ENCODE data around the gene DAP. TPM values are rescaled to one million over a fixed set of nuclear protein-coding genes. Genes with fewer than 3 reads are reported as not detected.

The DAP gene
- total and polyA plus RNA-seq, 5 donors from 2014 or later, result 39.8 to 64.2 (median 54.0) TPM

DNA sequence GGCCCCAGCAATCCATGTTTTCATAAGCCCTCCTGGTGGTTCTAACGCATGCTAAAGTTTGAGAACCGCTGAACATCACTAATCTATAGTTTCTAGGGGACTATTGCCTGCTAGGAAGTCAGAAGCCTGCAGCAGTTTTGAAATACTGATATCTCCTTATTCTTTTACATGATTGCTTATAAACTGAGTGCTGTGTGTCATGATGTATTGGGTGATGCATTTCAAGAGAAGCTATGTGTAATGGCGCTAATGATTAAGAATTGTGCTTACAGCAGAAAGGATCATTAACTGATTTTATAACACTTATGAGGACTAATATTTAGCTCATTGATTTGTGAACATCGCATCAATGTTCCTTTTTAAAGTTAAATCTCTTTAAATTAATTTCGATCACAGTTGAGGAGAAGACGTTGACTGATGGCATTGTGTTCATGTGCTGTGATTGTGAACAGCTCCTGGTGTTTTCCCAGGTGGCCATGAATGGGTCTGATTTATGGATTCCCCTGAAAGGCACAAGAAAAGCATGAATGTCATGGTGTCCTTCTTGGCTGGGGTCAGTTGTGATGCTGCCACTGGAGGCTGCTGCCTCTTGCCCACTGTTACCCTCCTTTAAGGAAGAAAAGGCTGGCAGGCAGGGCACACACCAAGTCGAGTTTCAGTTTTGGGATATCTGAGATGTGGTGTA is 12.0 kb upstream of the DAP start:
- DNase-seq (no peak), ATAC-seq (ENCODE audit: low read depth in 2 of 2) (no peak)
- Histone ChIP-seq H3K4me3 (ENCODE audit: low read depth, low read length) (no peak overlapping the region), H3K9me3 (ENCODE audit: control insufficient read depth in 2 of 2, low read length in 2 of 2) (no peaks in the 10 kb centered on the region), H3K4me1 (ENCODE audit: control insufficient read depth, insufficient read depth, low read length, poor library complexity, severe bottlenecking) (no peaks in the 10 kb centered on the region), H3K27ac (ENCODE audit: insufficient read depth, low read length, poor library complexity, severe bottlenecking) (no peak overlapping the region), H3K27me3 (ENCODE audit: control insufficient read depth, insufficient read depth, low read length) (peaks cover 8% of the 10 kb centered on the region), H3K36me3 (ENCODE audit: control insufficient read depth, insufficient read depth, low read length) (no peaks in the 10 kb centered on the region)
- peaks cover 14% of the 10 kb centered on the region for H3K27me3 Mint-ChIP-seq
- H3K4me1 Mint-ChIP-seq, result no peaks in the 10 kb centered on the region
- no peak overlapping the region for H3K27ac Mint-ChIP-seq
- H3K9me3 Mint-ChIP-seq, result no peaks in the 10 kb centered on the region
- H3K4me3 Mint-ChIP-seq, result no peak overlapping the region
- H3K36me3 Mint-ChIP-seq, result no peaks in the 10 kb centered on the region

DNA sequence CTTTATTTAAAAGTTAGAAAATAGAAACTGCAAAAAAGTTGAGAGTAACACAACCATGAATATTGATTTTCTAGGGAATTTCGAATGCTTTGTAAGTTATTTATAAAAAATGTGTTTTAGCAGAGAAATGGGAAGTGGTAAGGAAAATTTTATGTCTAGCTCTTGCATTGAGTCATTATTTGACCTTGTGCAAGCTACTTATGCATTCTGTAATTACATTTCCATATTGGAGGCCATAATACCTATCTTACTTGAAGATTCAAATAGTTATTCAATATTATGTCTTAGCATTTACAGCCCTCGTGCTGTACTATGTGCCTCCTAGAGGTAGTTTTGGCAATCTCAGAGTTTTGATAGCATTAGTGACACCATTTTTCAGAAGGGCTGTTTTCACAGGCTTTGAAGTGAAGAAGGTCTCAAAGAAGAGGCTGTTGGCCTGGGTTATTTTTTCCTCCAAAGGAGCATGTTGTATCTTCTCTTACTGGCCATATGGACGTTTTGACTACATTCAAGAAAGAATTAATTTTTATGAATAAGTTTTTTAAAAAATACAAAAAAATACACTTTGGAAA is 7.4 kb upstream of the DAP start:
- Mint-ChIP-seq H3K4me3 (no peak overlapping the region), H3K27ac (no peak overlapping the region), H3K9me3 (no peaks in the 10 kb centered on the region), H3K4me1 (no peaks in the 10 kb centered on the region), H3K36me3 (peaks cover 4% of the 10 kb centered on the region), H3K27me3 (peaks cover 22% of the 10 kb centered on the region)
- no peak overlapping the region for H3K27ac ChIP-seq (ENCODE audit: insufficient read depth, low read length, poor library complexity, severe bottlenecking)
- ATAC-seq (ENCODE audit: low read depth in 2 of 2), result no peak
- no peak overlapping the region for H3K4me3 ChIP-seq (ENCODE audit: low read depth, low read length)
- peaks cover 5% of the 10 kb centered on the region for H3K27me3 ChIP-seq (ENCODE audit: control insufficient read depth, insufficient read depth, low read length)
- no peaks in the 10 kb centered on the region for H3K4me1 ChIP-seq (ENCODE audit: control insufficient read depth, insufficient read depth, low read length, poor library complexity, severe bottlenecking)
- no peaks in the 10 kb centered on the region for H3K9me3 ChIP-seq (ENCODE audit: control insufficient read depth in 2 of 2, low read length in 2 of 2)
- no peak for DNase-seq
- H3K36me3 ChIP-seq (ENCODE audit: control insufficient read depth, insufficient read depth, low read length), result no peaks in the 10 kb centered on the region

DNA sequence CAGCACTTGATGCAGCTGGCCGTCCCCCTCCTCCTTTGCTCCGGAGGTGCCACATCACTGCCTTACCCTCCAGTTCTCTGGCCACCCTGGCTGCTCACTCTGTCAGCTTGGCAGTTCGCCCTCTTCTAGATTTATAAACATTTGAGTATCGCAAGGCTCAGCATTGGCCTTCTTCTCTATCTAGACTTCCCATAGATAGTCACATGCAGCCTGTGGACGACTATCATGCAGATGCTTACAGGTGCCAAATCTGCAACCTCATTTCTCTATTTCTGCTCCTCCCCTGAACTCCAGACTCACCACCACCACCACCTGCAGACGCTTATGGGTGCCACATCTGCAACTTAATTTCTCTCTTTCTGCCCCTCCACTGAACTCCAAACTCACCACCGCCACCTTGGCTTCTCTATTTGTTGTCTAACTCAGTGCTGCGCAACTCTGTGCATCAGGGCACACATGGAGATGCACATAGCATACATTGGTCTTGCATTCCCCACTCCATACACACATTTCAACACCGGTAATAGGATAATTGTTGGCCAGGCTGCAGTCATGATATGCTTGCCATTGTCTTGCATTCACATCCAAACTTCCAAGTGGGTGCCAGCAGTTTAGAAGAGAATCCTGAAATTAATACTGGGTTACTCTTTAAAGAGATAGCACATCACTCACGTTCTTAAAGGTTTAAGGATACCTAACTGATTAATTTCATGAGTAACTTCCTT is 1.9 kb upstream of the DAP start:
- H3K9me3 Mint-ChIP-seq, result no peaks in the 10 kb centered on the region
- Histone ChIP-seq H3K27me3 (ENCODE audit: control insufficient read depth, insufficient read depth, low read length) (no peaks in the 10 kb centered on the region), H3K4me1 (ENCODE audit: control insufficient read depth, insufficient read depth, low read length, poor library complexity, severe bottlenecking) (peaks cover 26% of the 10 kb centered on the region), H3K4me3 (ENCODE audit: low read depth, low read length) (no peak overlapping the region), H3K27ac (ENCODE audit: insufficient read depth, low read length, poor library complexity, severe bottlenecking) (no peak overlapping the region), H3K36me3 (ENCODE audit: control insufficient read depth, insufficient read depth, low read length) (no peaks in the 10 kb centered on the region), H3K9me3 (ENCODE audit: control insufficient read depth in 2 of 2, low read length in 2 of 2) (no peaks in the 10 kb centered on the region)
- no peak for ATAC-seq (ENCODE audit: low read depth in 2 of 2)
- peak overlapping the region; percentile 80 to 94 (median 89) for H3K27ac Mint-ChIP-seq
- peaks cover 8% of the 10 kb centered on the region for H3K27me3 Mint-ChIP-seq
- H3K4me3 Mint-ChIP-seq, result peak overlapping the region; percentile 87 to 98 (median 88)
- peaks cover 4% of the 10 kb centered on the region for H3K36me3 Mint-ChIP-seq
- peaks cover 8 to 41% (median 30%) of the 10 kb centered on the region in 4 donors for H3K4me1 Mint-ChIP-seq
- DNase-seq, result no peak

DNA sequence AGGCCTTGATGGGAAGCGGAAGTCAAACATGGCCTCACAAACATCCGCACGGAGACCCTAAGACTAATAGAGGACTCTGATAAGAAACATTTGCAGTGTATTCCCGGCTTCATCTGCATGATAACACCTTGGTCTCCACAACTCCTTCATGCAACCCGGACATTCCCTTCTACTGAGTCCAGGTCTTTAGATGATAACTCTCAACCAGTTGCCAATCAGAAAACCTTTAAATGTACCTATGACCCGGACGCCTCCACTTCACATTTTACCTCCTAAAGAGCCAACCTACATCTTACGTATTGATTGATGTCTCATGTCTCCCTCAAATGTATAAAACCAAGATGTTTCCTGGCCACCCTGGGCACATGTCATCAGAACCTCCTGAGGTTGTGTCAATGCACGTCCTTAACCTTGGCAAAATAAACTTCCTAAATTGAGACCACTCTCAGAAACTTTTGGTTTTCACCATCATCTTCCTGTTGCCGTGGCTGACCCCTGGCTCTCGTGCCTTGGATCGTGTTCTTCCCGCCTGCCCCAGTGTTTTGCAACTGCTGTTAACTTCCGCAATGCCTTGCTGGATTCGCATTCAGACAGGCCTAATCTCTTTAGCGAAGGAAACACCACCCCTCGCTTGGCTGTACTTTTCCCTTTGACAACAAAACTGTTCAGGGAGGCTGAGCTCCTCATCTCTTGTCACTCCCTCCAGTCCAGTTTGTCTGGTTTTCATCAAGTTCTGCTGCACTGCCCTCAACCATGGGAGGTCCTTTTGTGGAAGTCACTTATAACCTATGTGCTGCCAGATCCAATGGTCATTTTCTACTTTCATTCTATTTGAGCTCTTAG is 1.1 kb upstream of the DAP start:
- H3K36me3 Mint-ChIP-seq, result peaks cover 9% of the 10 kb centered on the region
- no peak for DNase-seq
- H3K27me3 Mint-ChIP-seq, result peaks cover 8% of the 10 kb centered on the region
- Histone ChIP-seq H3K4me3 (ENCODE audit: low read depth, low read length) (peak overlapping the region; percentile 53), H3K9me3 (ENCODE audit: control insufficient read depth in 2 of 2, low read length in 2 of 2) (no peaks in the 10 kb centered on the region), H3K27me3 (ENCODE audit: control insufficient read depth, insufficient read depth, low read length) (no peaks in the 10 kb centered on the region), H3K4me1 (ENCODE audit: control insufficient read depth, insufficient read depth, low read length, poor library complexity, severe bottlenecking) (peaks cover 26% of the 10 kb centered on the region), H3K27ac (ENCODE audit: insufficient read depth, low read length, poor library complexity, severe bottlenecking) (peak overlapping the region; percentile 80), H3K36me3 (ENCODE audit: control insufficient read depth, insufficient read depth, low read length) (no peaks in the 10 kb centered on the region)
- peak overlapping the region; percentile 87 to 98 (median 88) for H3K4me3 Mint-ChIP-seq
- H3K27ac Mint-ChIP-seq, result peak overlapping the region; percentile 89 to 94 (median 94)
- H3K4me1 Mint-ChIP-seq, result peaks cover 8 to 49% (median 37%) of the 10 kb centered on the region in 4 donors
- no peak for ATAC-seq (ENCODE audit: low read depth in 2 of 2)
- no peaks in the 10 kb centered on the region for H3K9me3 Mint-ChIP-seq

DNA sequence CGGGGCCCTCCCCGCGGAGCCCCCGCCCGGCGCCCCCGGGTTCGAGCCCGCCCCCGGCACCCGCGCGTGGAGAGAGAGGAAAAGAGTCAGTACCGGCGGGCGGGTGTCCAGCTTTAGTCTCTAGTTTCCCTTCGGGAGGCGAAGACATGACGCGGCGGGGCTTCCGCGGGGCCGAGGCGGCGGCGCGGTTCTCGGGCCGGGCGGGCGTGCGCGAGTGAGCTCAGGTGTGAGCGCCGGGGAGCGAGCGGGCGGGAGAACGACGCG is 181 bp downstream of the DAP start:
- peak overlapping the region; percentile 74 for H3K27ac ChIP-seq (ENCODE audit: insufficient read depth, low read length, poor library complexity, severe bottlenecking)
- no peaks in the 10 kb centered on the region for H3K9me3 Mint-ChIP-seq
- peak overlapping the region in 1 of 3 donors; percentile 91 for H3K27ac Mint-ChIP-seq
- H3K36me3 ChIP-seq (ENCODE audit: control insufficient read depth, insufficient read depth, low read length), result no peaks in the 10 kb centered on the region
- peaks cover 8 to 62% (median 48%) of the 10 kb centered on the region in 4 donors for H3K4me1 Mint-ChIP-seq
- H3K9me3 ChIP-seq (ENCODE audit: control insufficient read depth in 2 of 2, low read length in 2 of 2), result no peaks in the 10 kb centered on the region
- no peak overlapping the region for H3K4me3 ChIP-seq (ENCODE audit: low read depth, low read length)
- peaks cover 4% of the 10 kb centered on the region for H3K27me3 Mint-ChIP-seq
- H3K4me3 Mint-ChIP-seq, result peak overlapping the region; percentile 62 to 98 (median 76)
- no peak for DNase-seq
- H3K4me1 ChIP-seq (ENCODE audit: control insufficient read depth, insufficient read depth, low read length, poor library complexity, severe bottlenecking), result peaks cover 26% of the 10 kb centered on the region
- peaks cover 7% of the 10 kb centered on the region for H3K36me3 Mint-ChIP-seq
- H3K27me3 ChIP-seq (ENCODE audit: control insufficient read depth, insufficient read depth, low read length), result no peaks in the 10 kb centered on the region
- no peak for ATAC-seq (ENCODE audit: low read depth in 2 of 2)

DNA sequence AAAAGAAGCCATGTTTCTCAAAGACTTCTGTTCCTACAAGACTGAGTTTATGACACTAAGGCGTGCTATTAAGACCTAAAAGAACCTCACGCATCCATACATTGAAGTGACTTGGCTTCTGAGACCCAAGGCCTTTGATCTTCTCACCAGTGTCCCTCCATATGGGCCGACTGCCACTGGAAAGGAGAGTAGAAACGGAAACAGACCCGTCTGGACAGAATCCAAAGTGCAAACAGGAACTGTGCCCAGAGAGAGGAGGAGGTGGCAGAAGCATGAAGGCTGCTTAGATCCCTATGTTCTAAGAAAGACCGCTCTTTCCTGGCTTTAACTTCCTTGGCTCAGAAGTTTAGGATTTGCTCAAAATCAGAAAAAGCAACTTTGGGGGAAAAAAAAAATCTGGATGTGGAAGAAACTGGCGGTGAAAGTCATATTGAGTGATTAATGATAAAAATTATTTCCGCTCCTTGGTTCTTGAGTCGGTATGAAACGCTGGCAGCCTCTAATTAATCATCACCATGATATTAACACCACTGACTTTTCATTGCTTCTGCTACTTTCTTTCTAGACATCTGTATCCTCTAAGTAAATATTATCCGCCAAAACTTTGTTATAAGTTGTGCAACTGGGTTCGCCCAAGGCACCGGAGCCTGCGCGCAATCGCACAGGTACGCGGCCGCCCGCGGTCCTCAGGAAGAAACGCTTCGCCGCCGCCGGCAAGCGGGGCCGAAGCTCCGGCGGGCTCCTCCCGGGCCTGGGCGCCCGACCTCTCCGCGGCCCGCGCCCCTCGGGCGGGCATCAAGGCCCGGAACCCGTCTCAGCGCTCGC is 726 bp downstream of the DAP start:
- peak in 1 of 3 donors; percentile 55 for DNase-seq
- peak; percentile 28 to 33 for ATAC-seq (ENCODE audit: low read depth in 2 of 2)
- Histone ChIP-seq H3K36me3 (ENCODE audit: control insufficient read depth, insufficient read depth, low read length) (no peaks in the 10 kb centered on the region), H3K27me3 (ENCODE audit: control insufficient read depth, insufficient read depth, low read length) (no peaks in the 10 kb centered on the region), H3K4me3 (ENCODE audit: low read depth, low read length) (peak overlapping the region; percentile 92), H3K9me3 (ENCODE audit: control insufficient read depth in 2 of 2, low read length in 2 of 2) (no peaks in the 10 kb centered on the region), H3K27ac (ENCODE audit: insufficient read depth, low read length, poor library complexity, severe bottlenecking) (peak overlapping the region; percentile 74), H3K4me1 (ENCODE audit: control insufficient read depth, insufficient read depth, low read length, poor library complexity, severe bottlenecking) (peaks cover 26% of the 10 kb centered on the region)
- H3K27me3 Mint-ChIP-seq, result no peaks in the 10 kb centered on the region
- H3K4me3 Mint-ChIP-seq, result peak overlapping the region; percentile 93 to 98 (median 97)
- H3K36me3 Mint-ChIP-seq, result peaks cover 13% of the 10 kb centered on the region
- peaks cover 8 to 68% (median 53%) of the 10 kb centered on the region in 4 donors for H3K4me1 Mint-ChIP-seq
- H3K27ac Mint-ChIP-seq, result peak overlapping the region; percentile 52 to 95 (median 91)
- no peaks in the 10 kb centered on the region for H3K9me3 Mint-ChIP-seq

DNA sequence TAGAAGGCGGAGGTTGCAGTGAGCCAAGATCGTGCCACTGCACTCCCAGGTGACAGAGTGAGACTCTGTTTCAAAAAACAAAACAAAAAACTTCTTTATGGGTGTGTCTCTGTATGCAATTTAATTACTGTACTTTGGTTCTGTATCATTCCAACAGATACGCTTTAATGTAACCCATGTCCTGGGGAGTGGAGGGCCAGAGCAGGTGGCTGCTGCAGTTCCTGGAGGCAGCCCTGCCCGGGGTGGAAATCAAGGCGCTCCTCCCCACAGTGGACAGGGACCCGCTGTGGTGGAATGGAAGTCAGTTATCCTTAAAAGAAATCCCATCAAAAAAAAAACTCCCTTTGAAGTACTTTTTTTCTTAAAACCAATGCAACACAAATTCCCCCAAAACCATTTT is 1.9 kb downstream of the DAP start:
- peaks cover 17% of the 10 kb centered on the region for H3K36me3 Mint-ChIP-seq
- H3K4me3 Mint-ChIP-seq, result peak overlapping the region; percentile 74 to 98 (median 81)
- peaks cover 8 to 77% (median 56%) of the 10 kb centered on the region in 4 donors for H3K4me1 Mint-ChIP-seq
- Histone ChIP-seq H3K4me3 (ENCODE audit: low read depth, low read length) (no peak overlapping the region), H3K9me3 (ENCODE audit: control insufficient read depth in 2 of 2, low read length in 2 of 2) (no peaks in the 10 kb centered on the region), H3K36me3 (ENCODE audit: control insufficient read depth, insufficient read depth, low read length) (peaks cover 6% of the 10 kb centered on the region), H3K27ac (ENCODE audit: insufficient read depth, low read length, poor library complexity, severe bottlenecking) (no peak overlapping the region), H3K4me1 (ENCODE audit: control insufficient read depth, insufficient read depth, low read length, poor library complexity, severe bottlenecking) (peaks cover 26% of the 10 kb centered on the region), H3K27me3 (ENCODE audit: control insufficient read depth, insufficient read depth, low read length) (no peaks in the 10 kb centered on the region)
- DNase-seq, result no peak
- H3K27me3 Mint-ChIP-seq, result no peaks in the 10 kb centered on the region
- H3K9me3 Mint-ChIP-seq, result no peaks in the 10 kb centered on the region
- ATAC-seq (ENCODE audit: low read depth in 2 of 2), result no peak
- peak overlapping the region in 2 of 3 donors; percentile 34 to 91 for H3K27ac Mint-ChIP-seq

Data from CD4-positive, CD25-positive, alpha-beta regulatory T cell (primary cell).